GM13977 (cell line): ENCODE data around the gene ARHGAP15.

Source experiments
- DNase-seq: peaks from one replicate; pipeline ENCODE4 v3.0.0; 2012; ENCODE audit warnings: low spot score
- CTCF ChIP-seq: IDR thresholded peaks from 2 replicates; pipeline ENCODE4 v1.5.1; 2012; ENCODE audit warnings: mild to moderate bottlenecking, control low read depth; ENCODE audit not compliant: insufficient read depth; ENCODE audit errors: extremely low read depth, missing control alignments
- in situ Hi-C: fragments of 300-500 bp; cut with MboI; formaldehyde crosslinking; loops from one replicate; pipeline ENCODE4 v1.12.0; 2022; ENCODE audit warnings: low sequenced_read_pairs, low pct_unique_long_range_greater_than_20kb, mixed read lengths, inconsistent platforms; ENCODE audit not compliant: unreplicated experiment

Gene ARHGAP15

GRCh38 chr2:143696651-143697050 is 567.4 kb downstream of the ARHGAP15 start:
- DNase-seq: no peak
- in situ Hi-C loops: no loop called here
- TF ChIP-seq CTCF: no peak

- no peak for TF ChIP-seq CTCF
- in situ Hi-C loops: no loop called here
- DNase-seq: no peak
Measured at GRCh38 chr2:143697744-143698143, 568.5 kb downstream of the ARHGAP15 start.

GRCh38 chr2:143698352-143698751 is 569.1 kb downstream of the ARHGAP15 start:
- in situ Hi-C loops: no loop called here
- no peak for TF ChIP-seq CTCF
- DNase-seq: no peak

- no peak for DNase-seq
- no peak for TF ChIP-seq CTCF
- in situ Hi-C loops: no loop called here
Measured at GRCh38 chr2:143698888-143699570, 569.8 kb downstream of the ARHGAP15 start.

- in situ Hi-C loops: no loop called here
Measured at GRCh38 chr2:143700865-143701264, 571.6 kb downstream of the ARHGAP15 start.

GRCh38 chr2:143701785-143702184 is 572.6 kb downstream of the ARHGAP15 start:
- in situ Hi-C loops: no loop called here
- DNase-seq: no peak
- TF ChIP-seq CTCF: no peak

More at GRCh38 chr2:143700865-143701264, 571.6 kb downstream of the ARHGAP15 start:
- no peak for TF ChIP-seq CTCF
- DNase-seq: no peak
